ENCODE measurements around the gene ZEB2.

The ZEB2 gene

DNA sequence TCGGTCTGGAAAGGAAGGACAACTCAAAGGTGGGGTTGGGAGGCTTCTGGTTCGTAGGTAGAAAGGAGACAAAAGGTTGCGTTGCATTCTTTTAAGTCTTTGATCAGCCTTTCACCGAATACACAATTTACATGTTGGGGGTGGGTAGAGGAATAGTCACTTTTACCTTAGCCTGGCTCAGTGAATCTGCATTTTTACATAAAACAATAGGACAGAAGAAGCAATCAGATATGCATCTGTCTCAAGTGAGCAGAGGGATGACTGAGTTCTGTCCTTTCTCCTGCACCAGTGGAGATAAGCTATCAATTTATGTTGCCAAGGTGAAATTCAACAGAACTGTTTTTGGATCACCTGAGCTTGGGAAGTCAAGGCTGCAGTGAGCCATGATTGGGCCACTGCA, 173.7 kb downstream of the ZEB2 start:
- DNase-seq: no peak

DNA sequence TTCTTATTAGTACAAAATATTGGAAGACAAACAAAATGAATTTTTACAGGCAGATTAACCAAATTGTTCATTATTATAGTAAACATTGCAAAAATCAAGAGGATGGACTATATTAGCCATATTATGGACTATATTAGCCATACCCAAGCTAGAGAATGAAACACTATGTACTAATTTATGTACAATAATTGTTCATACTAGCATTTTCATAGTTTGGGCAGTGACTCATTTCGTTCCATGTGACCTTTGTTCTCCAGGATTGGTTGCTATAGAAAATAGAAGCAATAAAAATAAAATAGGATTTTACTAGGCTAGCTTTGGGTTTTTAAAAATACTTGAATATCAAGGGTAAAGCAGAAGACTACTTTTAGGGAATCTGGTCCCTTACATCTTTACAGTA, 176.8 kb downstream of the ZEB2 start:
- no peak for DNase-seq

DNA sequence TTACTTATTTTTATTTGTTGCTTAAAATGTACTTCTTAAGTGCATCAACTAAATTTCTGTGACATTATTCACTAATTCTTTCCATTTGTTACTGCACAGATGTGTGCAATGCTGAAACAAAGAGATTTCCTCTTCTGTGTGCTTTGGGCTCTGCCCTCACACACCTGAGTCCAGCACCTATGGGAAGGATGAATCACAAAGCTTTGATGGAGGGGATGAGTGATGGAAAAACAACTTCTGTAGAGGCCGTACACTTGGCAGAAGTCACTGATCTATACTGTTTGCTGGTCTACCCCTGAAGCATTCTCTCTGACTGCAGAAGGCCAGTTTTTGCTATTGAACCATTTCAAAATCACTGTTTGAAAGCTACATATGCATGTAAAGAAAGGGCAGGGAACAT, 178.4 kb downstream of the ZEB2 start:
- no peak for DNase-seq

DNA sequence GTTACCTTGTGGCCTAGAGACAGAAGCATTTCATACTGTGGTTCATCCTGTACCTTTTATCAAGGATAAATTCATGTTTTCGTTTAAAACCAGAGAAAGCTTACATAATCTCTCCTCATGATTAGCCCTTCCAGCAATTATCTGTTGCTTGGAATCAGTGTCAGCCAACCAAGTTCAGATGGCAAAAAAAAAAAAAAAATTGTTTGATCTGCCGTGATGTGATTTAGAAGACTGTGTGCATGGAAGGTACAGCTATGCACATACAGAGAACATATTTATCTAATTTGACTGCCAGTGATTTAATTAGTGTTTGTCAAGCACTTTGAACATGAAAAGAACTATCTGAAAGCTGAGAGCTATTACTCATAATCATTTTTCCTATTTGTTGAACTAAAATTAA, 180.9 kb downstream of the ZEB2 start:
- DNase-seq: no peak

- DNase-seq: no peak
These were observed 185.4 kb downstream of the ZEB2 start for GRCh38 chr2:144334551-144334950.

Data from SW 1271 (cell line).